Body of pancreas (tissue), 4 donors: ENCODE measurements around the gene GRIA4.

ENCODE experiments used
- CTCF ChIP-seq, 7 experiments: fragments of 450-650 bp in 4 of 7; fragments of 200-600 bp in 3 of 7; sonication (generic) in 3 of 7; IDR thresholded peaks; one replicate each; pipeline ENCODE4 v1.5.1; 2016 to 2019; ENCODE audit warnings: antibody characterized with exemption in 7 of 7
- POLR2A ChIP-seq, 3 donors: fragments of 450-650 bp; IDR thresholded peaks; one replicate each; pipeline ENCODE4 v1.6.1; 2016; ENCODE audit warnings: antibody characterized with exemption in 3 of 3, mild to moderate bottlenecking in 2 of 3

DNA sequence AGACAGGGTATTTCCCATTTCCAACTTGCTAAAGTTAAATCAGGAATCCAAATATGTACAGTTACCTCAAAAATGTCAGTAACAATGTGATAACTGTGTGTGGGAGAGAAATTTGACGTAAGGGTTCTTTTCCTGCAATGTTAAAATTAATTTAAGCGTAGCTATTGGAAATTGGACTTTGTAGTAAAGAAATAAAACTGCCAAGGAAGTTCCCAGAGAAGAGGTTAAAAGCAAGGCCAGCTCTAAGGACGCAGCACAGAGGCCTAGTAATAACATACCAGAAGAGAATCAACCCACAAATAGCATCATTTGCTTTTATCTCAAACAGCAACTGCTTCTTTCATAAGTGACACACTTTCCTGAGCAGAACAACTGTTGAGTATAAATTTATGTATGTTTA lies 36.8 kb upstream of the GRIA4 start:
- TF ChIP-seq CTCF (IDR thresholded peaks at IDR 0.05) (no peak), POLR2A (IDR thresholded peaks at IDR 0.05) (no peak)
